Measurements from ENCODE around the gene ORAI3.
A peak's percentile ranks its signal among the peaks of the same experiment; 100 is the strongest.

The ORAI3 gene

GRCh38 chr16:30992931-30993816 lies 44.3 kb downstream of the ORAI3 start:
- no peak for DNase-seq

GRCh38 chr16:30995927-30996323 lies 47.1 kb downstream of the ORAI3 start:
- no peak for DNase-seq

GRCh38 chr16:30996324-30996984 lies 47.6 kb downstream of the ORAI3 start:
- peak in 1 of 2 experiments; percentile 21 for DNase-seq

DNA sequence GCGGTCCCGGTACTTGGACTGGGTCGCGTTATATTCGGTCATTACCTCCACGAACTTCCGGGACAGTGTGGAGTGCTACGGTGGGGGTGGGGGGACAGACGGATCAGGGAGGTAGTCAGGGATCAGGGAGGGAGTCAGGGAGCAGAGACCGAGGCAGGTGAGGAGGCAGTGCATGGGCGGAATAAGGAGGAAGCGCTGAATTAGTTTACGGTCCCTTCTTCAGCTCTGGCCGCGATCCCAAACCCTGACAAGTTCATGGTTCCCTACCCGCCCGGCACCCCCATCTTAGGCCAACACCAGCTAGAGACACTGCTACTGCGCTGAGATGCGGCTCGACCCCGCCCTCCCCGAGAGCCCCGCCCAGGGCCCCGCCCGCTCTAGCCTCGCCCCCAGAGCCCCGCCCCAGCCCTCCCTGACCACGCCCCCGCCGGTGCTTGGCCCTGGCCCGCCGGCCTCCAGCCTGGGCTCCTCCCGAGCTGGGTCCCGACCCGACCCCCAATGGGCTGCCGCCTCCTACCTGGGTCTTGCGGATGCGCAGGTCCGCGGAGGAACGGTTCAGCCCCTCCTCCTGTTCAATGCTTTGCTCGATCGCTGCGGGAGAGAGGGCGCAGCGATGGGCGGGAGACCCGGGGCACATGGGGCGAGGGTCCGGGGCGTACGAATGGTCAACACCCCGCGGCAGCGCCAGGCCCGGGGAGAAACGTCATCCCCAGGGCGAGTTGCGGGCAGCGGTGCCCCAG lies 48.3 kb downstream of the ORAI3 start:
- DNase-seq, result peak in 1 of 2 experiments; percentile 67

GRCh38 chr16:30997725-30998711 lies 49.1 kb downstream of the ORAI3 start:
- DNase-seq, result peak in 1 of 2 experiments; percentile 27

GRCh38 chr16:30998852-30999761 lies 50.2 kb downstream of the ORAI3 start:
- peak in 1 of 2 experiments; percentile 18 for DNase-seq

GRCh38 chr16:31000671-31001382 lies 52.0 kb downstream of the ORAI3 start:
- DNase-seq, result no peak

DNA sequence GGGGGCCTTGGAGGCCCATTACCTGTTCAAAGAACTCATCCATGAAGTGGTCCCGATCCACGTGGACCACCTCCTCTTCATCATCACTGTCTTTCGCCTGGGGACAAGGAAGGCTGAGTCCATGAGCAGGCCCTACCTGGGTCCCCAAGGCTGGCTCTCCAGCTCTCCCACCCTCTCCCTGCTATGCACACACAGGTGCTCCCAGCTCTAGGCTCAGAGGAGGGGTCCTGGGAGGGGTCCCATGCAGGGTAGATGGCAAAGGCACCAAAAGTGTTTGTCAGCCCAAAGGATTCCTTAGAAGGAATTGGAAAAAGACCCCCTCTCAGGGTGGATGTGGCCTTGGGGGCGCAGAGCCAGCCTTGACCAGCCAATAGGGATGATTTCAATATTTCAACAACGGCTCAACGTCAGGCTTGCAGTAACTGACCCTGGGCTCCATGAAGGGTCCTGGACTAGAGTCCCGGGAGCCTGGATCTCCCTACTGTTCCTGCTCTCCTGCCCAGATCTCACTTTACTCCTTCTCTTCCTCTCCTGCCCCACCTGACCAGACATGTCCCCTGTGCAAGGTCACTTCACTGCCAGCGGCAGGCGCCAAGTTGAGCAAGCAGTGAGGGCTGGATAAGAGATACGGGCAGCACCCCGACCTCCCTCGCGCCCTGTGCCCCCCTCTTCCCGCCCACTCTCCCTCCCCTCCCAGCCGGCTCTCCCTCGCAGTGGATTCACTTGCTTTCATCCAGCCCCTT lies 52.8 kb downstream of the ORAI3 start:
- DNase-seq, result no peak

- DNase-seq, result no peak
These were observed 53.4 kb downstream of the ORAI3 start for GRCh38 chr16:31002250-31002700.

GRCh38 chr16:31002862-31003341 lies 54.0 kb downstream of the ORAI3 start:
- DNase-seq, result no peak

DNA sequence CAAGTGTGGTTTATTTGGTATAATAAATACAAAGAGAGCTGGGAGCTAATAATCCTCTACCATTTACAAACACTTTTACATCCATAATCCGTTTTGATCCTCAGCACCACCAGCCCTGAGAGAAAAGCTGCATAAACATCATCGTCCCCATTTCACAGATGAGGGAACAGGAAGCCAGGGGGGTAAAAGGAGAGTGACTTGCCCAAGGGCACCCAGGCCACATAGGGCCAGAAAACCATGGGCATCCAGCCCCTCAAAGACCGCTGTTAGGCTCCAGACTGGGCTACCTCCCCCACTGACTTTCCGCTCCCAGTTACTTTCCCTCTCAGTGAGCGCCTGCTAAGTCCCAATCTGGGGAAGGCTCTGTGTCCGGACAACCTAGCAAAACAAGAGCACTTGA lies 54.9 kb downstream of the ORAI3 start:
- DNase-seq, result no peak

Data from NCI-H526 (cell line).